Neural cell (in vitro differentiated cells): ENCODE measurements around the gene CLDN24. TPM values are rescaled to one million over a fixed set of nuclear protein-coding genes. Genes with fewer than 3 reads are reported as not detected.
"Not testable (repeated sequence)": the region's sequence is repeated elsewhere in the genome, so short reads cannot be mapped to it uniquely, and the experiment has no call there.

Experiments used
- H2AFZ ChIP-seq: fragments of 200-600, 300-800 bp; sonication (generic), shearing (Covaris generic); 2 replicates; pipeline ENCODE4 v1.6.0; 2014; ENCODE audit warnings: low read depth, mild to moderate bottlenecking, antibody characterized with exemption, low read length, moderate library complexity
- H3F3A ChIP-seq: fragments of 200-600 bp; shearing (Covaris generic); 2 replicates; pipeline ENCODE4 v1.6.1; 2016; ENCODE audit warnings: mild to moderate bottlenecking, moderate library complexity, mixed read lengths, antibody characterized with exemption, low read length; ENCODE audit not compliant: insufficient read depth, poor library complexity, severe bottlenecking
- H3K27ac ChIP-seq: fragments of 200-600, 300-800 bp; sonication (generic), shearing (Covaris generic); 2 replicates; pipeline ENCODE4 v1.5.1; 2014; ENCODE audit warnings: mild to moderate bottlenecking, low read length, moderate library complexity
- H3K27me3 ChIP-seq: fragments of 300-800, 200-600 bp; sonication (generic), shearing (Covaris generic); 2 replicates; pipeline ENCODE4 v1.6.0; 2014; ENCODE audit warnings: mild to moderate bottlenecking, low read depth, low read length, moderate library complexity; ENCODE audit not compliant: insufficient read depth
- H3K36me3 ChIP-seq: fragments of 300-800, 200-600 bp; sonication (generic), shearing (Covaris generic); 2 replicates; pipeline ENCODE4 v1.5.1; 2014; ENCODE audit warnings: mild to moderate bottlenecking, antibody characterized with exemption, low read length, moderate library complexity; ENCODE audit not compliant: insufficient read depth
- H3K4me2 ChIP-seq: fragments of 300-800, 200-600 bp; sonication (generic), shearing (Covaris generic); 2 replicates; pipeline ENCODE4 v1.6.0; 2014; ENCODE audit warnings: mild to moderate bottlenecking, low read length
- H3K4me3 ChIP-seq: fragments of 300-800, 200-600 bp; sonication (generic), shearing (Covaris generic); 2 replicates; pipeline ENCODE4 v1.5.1; 2014; ENCODE audit warnings: mild to moderate bottlenecking, low read length, moderate library complexity
- H3K79me2 ChIP-seq: fragments of 200-600 bp; shearing (Covaris generic); replicated peaks from 2 replicates; pipeline ENCODE4 v1.6.0; 2014; ENCODE audit warnings: mild to moderate bottlenecking, low read length, moderate library complexity; ENCODE audit not compliant: insufficient read depth
- H3K9ac ChIP-seq: fragments of 300-800, 200-600 bp; sonication (generic), shearing (Covaris generic); 2 replicates; pipeline ENCODE4 v1.6.1; 2016; ENCODE audit warnings: mild to moderate bottlenecking, low read length, mixed read lengths
- H3K9me2 ChIP-seq: fragments of 200-600 bp; shearing (Covaris generic); 2 replicates; pipeline ENCODE4 v1.6.1; 2016; ENCODE audit warnings: mild to moderate bottlenecking, low read length, mixed read lengths; ENCODE audit not compliant: insufficient read depth
- H3K9me3 ChIP-seq: fragments of 200-600, 300-800 bp; sonication (generic), shearing (Covaris generic); 2 replicates; pipeline ENCODE4 v1.6.1; 2016; ENCODE audit warnings: mild to moderate bottlenecking, mixed run types, low read length, moderate library complexity, mixed read lengths
- H4K20me1 ChIP-seq: fragments of 200-600 bp; shearing (Covaris generic); 2 replicates; pipeline ENCODE4 v1.6.1; 2016; ENCODE audit warnings: mild to moderate bottlenecking, mixed run types; ENCODE audit not compliant: insufficient read depth
- EP300 ChIP-seq: fragments of 450-650 bp; conservative IDR thresholded peaks from 2 replicates; pipeline ENCODE4 v1.6.1; 2014; ENCODE audit warnings: antibody characterized with exemption, mild to moderate bottlenecking, moderate library complexity; ENCODE audit not compliant: poor library complexity, severe bottlenecking
- EZH2 ChIP-seq: fragments of 200-600, 300-800 bp; shearing (Covaris generic), sonication (generic); IDR thresholded peaks from 2 replicates; pipeline ENCODE4 v1.6.1; 2014; ENCODE audit warnings: antibody characterized with exemption, low read length, borderline replicate concordance, mild to moderate bottlenecking; ENCODE audit not compliant: insufficient read depth, poor library complexity, severe bottlenecking
- MXI1 ChIP-seq: fragments of 450-650 bp; conservative IDR thresholded peaks from 2 replicates; pipeline ENCODE4 v1.6.1; 2014; ENCODE audit warnings: antibody characterized with exemption, mild to moderate bottlenecking; ENCODE audit not compliant: poor library complexity, severe bottlenecking
- POLR2AphosphoS5 ChIP-seq: IDR thresholded peaks from 2 replicates; pipeline ENCODE4 v1.6.1; 2012
- RAD21 ChIP-seq: fragments of 450-650 bp; conservative IDR thresholded peaks from 2 replicates; pipeline ENCODE4 v1.6.1; 2014; ENCODE audit warnings: antibody characterized with exemption, mild to moderate bottlenecking, moderate library complexity
- REST ChIP-seq: IDR thresholded peaks from 2 replicates; pipeline ENCODE4 v1.6.1; 2012; ENCODE audit warnings: borderline replicate concordance
- SMC3 ChIP-seq: fragments of 450-650 bp; conservative IDR thresholded peaks from 2 replicates; pipeline ENCODE4 v1.6.1; 2014; ENCODE audit warnings: antibody characterized with exemption, mild to moderate bottlenecking, moderate library complexity; ENCODE audit not compliant: poor library complexity
- TAF1 ChIP-seq: IDR thresholded peaks from 2 replicates; pipeline ENCODE4 v1.6.1; 2012; ENCODE audit warnings: low read depth
- polyA plus RNA-seq: library from polyadenylated mRNA; depleted of rRNA; stranded (reverse); fragments of >200 nt; gene quantifications from 2 replicates; pipeline ENCODE4 v1.2.3, GENCODE V29; 2014
- TF ChIP-seq, protein P1 (sequence below): fragments of 450-650 bp; IDR thresholded peaks from 2 replicates; pipeline ENCODE4 v1.5.1; 2014; ENCODE audit warnings: antibody characterized with exemption, mild to moderate bottlenecking, moderate library complexity; ENCODE audit not compliant: poor library complexity, severe bottlenecking

CLDN24 gene
- polyA plus RNA-seq, 1 donor from 2014 or later: not detected

DNA sequence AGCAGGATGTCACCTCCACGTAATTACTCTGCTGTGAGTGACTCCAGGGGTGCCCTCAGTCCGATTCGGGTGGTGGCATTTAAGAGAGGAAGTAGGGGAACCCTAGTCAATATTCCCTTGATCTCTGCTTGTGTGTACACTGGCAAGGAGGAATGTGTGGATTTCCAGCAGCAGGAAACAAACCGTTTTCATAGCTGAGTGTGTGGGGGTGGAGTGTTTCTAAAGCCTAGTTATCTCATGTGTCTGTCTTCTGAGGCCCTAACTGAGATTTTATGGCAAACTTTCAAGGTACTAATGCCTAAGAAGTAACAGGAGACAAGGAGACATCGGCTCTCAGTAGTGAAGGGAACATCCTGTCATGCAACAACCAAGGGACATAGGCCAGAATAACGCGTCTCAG lies 6.6 kb upstream of the CLDN24 start:
- Histone ChIP-seq H3K27ac (no peak overlapping the region), H3F3A (no peaks in the 10 kb centered on the region), H3K9ac (no peak overlapping the region), H3K4me3 (no peak overlapping the region), H3K79me2 (no peaks in the 10 kb centered on the region), H4K20me1 (no peaks in the 10 kb centered on the region), H3K4me2 (no peak overlapping the region), H2AFZ (no peak overlapping the region), H3K9me2 (no peaks in the 10 kb centered on the region), H3K36me3 (no peaks in the 10 kb centered on the region), H3K9me3 (no peaks in the 10 kb centered on the region), H3K27me3 (no peaks in the 10 kb centered on the region)
- no peak for TF ChIP-seq TAF1
- TF ChIP-seq EZH2: no peak
- TF ChIP-seq, protein P1, sequence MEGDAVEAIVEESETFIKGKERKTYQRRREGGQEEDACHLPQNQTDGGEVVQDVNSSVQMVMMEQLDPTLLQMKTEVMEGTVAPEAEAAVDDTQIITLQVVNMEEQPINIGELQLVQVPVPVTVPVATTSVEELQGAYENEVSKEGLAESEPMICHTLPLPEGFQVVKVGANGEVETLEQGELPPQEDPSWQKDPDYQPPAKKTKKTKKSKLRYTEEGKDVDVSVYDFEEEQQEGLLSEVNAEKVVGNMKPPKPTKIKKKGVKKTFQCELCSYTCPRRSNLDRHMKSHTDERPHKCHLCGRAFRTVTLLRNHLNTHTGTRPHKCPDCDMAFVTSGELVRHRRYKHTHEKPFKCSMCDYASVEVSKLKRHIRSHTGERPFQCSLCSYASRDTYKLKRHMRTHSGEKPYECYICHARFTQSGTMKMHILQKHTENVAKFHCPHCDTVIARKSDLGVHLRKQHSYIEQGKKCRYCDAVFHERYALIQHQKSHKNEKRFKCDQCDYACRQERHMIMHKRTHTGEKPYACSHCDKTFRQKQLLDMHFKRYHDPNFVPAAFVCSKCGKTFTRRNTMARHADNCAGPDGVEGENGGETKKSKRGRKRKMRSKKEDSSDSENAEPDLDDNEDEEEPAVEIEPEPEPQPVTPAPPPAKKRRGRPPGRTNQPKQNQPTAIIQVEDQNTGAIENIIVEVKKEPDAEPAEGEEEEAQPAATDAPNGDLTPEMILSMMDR: no peak
- no peak for TF ChIP-seq POLR2AphosphoS5
- no peak for TF ChIP-seq EP300
- TF ChIP-seq MXI1: no peak

GRCh38 chr4:183327827-183328226 lies 5.6 kb upstream of the CLDN24 start:
- H3K36me3 ChIP-seq: no peaks in the 10 kb centered on the region
- H3K4me2 ChIP-seq: no peak overlapping the region
- no peak overlapping the region for H2AFZ ChIP-seq
- no peaks in the 10 kb centered on the region for H3K79me2 ChIP-seq
- H3K9ac ChIP-seq: no peak overlapping the region
- H3K9me2 ChIP-seq: no peaks in the 10 kb centered on the region
- no peak overlapping the region for H3K4me3 ChIP-seq
- H3F3A ChIP-seq: no peaks in the 10 kb centered on the region
- H3K27me3 ChIP-seq: no peaks in the 10 kb centered on the region
- H3K9me3 ChIP-seq: no peaks in the 10 kb centered on the region
- H3K27ac ChIP-seq: no peak overlapping the region
- no peaks in the 10 kb centered on the region for H4K20me1 ChIP-seq
- TF ChIP-seq TAF1 (no peak), EP300 (no peak), MXI1 (no peak)

DNA sequence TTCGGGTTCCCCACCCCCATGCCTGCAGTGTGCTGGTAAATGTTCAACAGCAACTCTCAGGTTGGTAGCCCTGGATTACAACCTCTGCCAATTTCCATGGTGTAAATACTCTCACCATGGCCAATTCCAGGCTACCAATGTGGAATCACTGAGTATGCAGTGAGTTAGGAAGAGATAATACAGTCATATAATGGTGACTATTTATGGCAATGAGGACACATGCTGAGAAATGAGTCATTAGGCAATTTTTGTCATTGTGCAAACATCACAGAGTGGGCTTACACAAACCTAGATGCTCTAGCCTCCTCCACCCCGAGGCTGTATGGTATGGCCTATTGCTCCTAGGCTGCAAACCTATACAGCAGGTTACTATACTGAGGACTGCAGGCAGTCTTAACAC lies 4.6 kb upstream of the CLDN24 start:
- Histone ChIP-seq H2AFZ (no peak overlapping the region), H3K4me2 (no peak overlapping the region), H3K9me3 (no peaks in the 10 kb centered on the region), H3K27ac (no peak overlapping the region), H3K4me3 (no peak overlapping the region), H3F3A (no peaks in the 10 kb centered on the region), H3K9ac (no peak overlapping the region), H3K36me3 (no peaks in the 10 kb centered on the region), H3K27me3 (no peaks in the 10 kb centered on the region), H3K9me2 (no peaks in the 10 kb centered on the region), H3K79me2 (no peaks in the 10 kb centered on the region), H4K20me1 (no peaks in the 10 kb centered on the region)
- TF ChIP-seq, protein P1: no peak
- TF ChIP-seq EP300: no peak
- no peak for TF ChIP-seq MXI1
- no peak for TF ChIP-seq EZH2
- TF ChIP-seq POLR2AphosphoS5: no peak
- TF ChIP-seq SMC3: no peak
- no peak for TF ChIP-seq REST
- no peak for TF ChIP-seq RAD21
- no peak for TF ChIP-seq TAF1

DNA sequence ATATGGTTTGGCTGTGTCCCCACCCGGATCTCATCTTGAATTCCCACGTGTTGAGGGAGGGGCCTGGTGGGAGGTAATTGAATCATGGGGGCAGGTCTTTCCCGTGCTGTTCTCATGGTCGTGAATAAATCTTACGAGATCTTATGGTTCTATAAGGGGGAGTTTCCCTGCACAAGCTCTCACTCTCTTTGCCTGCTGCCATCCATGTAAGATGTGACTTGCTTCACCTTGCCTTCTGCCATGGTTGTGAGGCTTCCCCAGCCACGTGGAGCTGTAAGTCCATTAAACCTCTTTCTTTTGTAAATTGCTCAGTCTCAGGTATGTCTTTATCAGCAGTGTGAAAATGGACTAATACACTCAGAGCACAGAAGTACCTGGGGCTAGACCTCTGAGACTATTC lies 4.2 kb upstream of the CLDN24 start:
- not testable (repeated sequence) for H3K9me3 ChIP-seq, H4K20me1 ChIP-seq, H3K27ac ChIP-seq, H3K36me3 ChIP-seq, H2AFZ ChIP-seq, H3K9me2 ChIP-seq, H3K4me2 ChIP-seq, H3K9ac ChIP-seq, H3K79me2 ChIP-seq, H3F3A ChIP-seq, H3K27me3 ChIP-seq, H3K4me3 ChIP-seq
